AML-193 (cell line): ENCODE data around the gene MOB1B.
A peak's percentile ranks its signal among the peaks of the same experiment; 100 is the strongest.
"Not testable (repeated sequence)": the region's sequence is repeated elsewhere in the genome, so short reads cannot be mapped to it uniquely, and the experiment has no call there.

Experiments
- DNase-seq, 2 experiments: peaks; one replicate each; lab custom pipeline; 2025; lab: John Stamatoyannopoulos, UW

Gene MOB1B

DNA sequence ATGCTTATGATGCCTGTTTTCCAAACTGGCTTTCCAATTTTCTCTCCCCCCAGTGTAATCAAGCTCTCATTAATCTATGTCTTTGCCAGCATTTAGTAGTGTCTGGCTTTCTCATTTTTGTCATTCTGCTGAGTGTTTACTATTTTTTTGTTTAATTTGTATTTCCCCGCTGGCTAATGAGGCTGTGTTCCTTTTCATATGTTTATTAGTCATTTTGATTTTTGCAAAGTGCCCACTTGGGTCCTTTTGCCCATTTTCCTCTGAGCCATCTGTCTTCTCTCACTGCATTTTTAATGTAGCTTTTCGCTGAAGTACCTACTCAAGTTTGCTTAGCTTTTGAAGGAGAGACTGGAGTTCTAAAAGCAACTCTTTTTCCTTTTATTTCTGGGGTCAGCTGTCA, 106.0 kb downstream of the MOB1B start:
- no peak for DNase-seq

DNA sequence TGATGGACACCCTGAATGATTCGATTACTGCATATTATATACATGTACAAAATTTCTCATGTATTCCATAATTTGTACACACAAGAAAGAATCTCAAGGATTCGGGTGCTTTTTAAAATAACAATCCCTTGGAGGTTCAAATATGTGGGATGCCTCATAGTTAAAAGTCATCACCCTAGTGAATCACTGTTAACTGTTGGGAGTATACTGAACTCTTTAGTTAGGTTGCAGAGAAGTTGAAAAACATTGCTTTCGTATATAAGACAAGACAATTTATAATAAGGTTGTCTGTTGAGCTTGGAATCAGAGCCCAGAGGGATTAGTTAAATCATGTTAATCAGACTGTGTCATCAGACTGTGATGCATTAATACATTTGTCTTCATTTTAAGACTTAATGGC, 106.9 kb downstream of the MOB1B start:
- no peak for DNase-seq

DNA sequence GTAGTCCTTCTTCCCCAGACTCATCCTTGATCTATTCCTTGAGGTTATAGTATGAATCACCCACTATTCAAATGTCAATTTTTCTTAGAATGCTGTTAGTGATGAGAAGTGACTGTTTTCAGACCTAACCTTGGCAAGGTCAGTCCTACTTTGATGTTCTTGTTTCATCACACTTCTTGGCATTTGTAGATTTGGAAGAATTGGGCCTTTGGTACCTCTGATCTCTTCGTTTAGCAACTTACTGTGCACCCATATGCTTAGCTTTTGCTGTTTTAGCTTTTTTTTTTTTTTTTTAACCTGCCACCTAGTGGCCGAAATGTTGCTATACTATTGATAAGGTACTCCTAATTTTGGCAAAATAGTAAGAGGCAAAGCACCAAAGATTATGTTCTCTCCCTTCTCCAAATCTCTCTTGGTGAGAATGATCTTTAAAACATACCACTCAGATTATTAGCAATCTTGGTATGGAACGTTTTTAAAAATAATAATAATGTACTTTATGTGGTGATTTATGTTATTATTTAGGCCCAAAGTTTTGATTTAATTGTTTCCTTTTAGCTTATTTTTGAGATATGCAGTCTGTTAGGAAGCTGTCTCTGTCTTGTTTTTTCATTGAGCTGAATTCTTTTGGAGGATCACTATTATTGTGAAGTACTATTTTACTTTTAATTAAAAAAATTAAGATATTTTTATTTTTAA, 107.9 kb downstream of the MOB1B start:
- DNase-seq, result peak in 1 of 2 experiments; percentile 18

DNA sequence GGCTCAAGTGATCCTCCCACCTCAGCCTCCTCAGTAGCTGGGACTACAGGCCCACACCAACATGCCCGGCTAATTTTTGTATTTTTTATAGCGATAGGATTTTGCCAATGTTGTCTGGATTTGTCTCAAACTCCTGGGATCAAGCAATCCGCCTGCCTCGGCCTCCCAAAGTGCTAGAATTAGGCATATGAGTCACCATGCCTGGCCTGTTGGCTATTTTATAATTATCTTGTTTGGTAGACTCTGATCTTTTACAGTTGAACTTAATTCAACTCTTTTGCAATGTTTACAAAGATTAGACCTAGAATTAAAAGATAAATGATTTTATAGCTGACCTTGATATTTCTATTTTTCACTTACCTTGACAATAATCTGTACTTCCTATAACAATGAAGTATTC, 109.3 kb downstream of the MOB1B start:
- DNase-seq, result no peak

DNA sequence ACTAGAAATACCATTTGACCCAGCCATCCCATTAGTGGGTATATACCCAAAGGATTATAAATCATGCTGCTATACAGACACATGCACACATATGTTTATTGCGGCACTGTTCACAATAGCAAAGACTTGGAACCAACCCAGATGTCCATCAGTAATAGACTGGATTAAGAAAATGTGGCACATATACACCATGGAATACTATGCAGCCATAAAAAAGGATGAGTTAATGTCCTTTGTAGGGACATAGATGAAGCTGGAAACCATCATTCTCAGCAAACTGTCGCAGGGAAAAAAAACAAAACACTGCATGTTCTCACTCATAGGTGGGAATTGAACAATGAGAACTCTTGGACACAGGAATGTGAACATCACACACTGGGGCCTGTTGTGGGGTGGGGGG, 115.2 kb downstream of the MOB1B start:
- not testable (repeated sequence) for DNase-seq

DNA sequence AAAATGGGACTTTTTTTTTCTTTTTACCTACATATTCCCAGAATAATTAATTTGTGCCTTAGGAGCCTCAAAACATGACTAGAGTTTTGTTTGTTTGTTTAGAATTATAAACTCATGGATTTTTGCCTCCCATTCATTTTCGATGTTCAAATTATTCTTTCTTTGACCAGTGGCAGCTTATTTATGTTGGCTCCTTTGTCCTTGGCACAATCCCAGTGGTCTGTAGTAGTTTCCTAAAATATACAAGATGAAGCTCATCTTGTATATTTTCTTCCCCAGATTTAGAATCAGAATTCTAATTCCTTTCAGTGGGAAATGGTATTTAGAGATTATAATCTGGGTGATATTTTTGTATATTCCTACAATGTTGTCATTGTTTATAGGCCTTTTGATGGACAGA, 118.4 kb downstream of the MOB1B start:
- DNase-seq, result no peak

DNA sequence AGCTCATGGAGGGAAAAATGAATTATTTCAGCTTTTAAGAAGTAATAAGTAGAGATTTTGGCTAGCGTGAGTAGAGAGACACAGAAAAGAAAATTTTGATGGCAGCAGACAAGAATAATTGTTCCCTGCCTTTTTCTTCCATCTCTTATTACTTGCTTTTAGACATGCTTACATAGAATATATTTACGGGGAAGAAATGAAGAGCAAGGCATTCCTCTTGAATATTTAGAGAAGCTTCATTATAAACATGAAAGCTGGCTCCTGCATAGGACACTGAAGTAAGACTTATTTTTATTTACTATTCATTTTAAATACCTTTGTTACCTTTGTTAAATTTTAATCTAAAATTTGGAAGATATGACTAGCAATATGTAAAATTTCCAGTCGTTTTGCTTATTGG, 123.5 kb downstream of the MOB1B start:
- no peak for DNase-seq

DNA sequence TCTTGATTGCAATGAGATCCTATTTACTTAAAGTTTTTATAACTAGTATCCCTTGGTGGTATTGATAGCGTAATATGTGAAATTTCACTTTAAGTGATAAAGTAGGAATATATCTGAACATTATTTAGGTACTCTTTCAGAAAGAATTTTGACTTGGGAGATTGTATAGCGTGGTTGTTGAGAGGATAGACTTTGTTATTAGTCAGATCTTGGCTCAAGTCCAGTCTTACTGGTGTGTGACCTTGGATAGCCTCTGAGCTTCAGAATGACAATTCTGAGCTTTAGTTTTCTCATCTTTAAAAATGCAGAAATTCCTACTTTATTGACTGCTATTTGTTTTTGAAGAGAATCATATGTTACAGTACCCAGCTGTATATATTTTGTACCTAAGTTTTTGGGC, 123.9 kb downstream of the MOB1B start:
- DNase-seq, result no peak

DNA sequence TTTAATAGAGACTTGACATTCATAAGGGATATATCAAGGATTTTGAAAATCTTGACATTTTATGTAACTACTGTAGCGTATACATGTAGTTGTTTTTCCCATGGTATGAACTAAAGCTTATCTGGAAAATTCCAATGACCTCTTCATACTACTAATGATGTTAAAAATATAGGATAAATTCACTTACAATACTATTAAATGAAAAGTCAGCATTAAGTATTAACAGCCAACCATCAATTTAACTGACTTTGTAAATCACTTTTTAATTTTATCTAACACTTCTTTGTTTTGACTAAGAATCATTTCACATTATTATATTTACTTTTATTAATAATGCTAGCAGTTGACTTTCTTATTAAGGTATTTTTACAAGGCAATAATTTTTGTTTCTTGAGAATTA, 125.4 kb downstream of the MOB1B start:
- no peak for DNase-seq

DNA sequence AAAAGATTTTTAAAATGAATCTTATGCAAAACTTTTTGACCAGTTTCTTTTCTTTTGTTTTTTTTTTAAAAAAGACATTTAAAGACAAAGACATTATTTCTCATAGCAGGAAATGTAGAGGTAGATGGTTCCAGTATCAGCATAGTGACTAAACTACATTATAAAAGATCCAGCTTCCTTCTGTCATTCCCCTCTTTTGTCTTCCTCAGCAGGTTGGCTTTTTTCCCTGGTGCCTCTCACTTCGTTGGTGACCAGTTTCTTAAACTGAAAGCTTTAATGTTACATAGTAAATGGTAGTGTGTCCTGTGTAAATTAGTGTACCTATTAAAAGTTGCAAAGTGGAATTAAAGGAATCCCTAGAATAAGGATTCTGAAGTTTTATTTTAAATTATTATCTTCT, 127.3 kb downstream of the MOB1B start:
- DNase-seq, result no peak

DNA sequence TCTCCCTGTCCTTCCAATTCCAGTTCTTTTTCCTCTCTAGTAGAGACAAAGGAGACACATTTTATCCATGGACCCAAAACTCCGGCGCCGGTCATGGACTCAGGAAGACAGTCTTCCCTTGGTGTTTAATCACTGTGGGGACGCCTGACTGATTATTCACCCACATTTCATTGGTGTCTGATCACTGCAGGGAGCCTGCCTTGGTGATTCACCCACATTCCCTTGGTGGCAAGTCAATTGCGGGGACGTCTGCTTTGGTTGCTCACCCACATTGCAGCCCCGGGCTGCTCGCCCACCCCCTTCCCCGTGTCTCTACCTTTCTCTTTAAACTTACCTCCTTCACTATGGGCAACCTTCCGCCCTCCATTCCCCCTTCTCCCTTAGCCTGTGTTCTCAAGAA, 129.9 kb downstream of the MOB1B start:
- not testable (repeated sequence) for DNase-seq
